ENCODE measurements around the gene STRADA.

STRADA gene

DNA sequence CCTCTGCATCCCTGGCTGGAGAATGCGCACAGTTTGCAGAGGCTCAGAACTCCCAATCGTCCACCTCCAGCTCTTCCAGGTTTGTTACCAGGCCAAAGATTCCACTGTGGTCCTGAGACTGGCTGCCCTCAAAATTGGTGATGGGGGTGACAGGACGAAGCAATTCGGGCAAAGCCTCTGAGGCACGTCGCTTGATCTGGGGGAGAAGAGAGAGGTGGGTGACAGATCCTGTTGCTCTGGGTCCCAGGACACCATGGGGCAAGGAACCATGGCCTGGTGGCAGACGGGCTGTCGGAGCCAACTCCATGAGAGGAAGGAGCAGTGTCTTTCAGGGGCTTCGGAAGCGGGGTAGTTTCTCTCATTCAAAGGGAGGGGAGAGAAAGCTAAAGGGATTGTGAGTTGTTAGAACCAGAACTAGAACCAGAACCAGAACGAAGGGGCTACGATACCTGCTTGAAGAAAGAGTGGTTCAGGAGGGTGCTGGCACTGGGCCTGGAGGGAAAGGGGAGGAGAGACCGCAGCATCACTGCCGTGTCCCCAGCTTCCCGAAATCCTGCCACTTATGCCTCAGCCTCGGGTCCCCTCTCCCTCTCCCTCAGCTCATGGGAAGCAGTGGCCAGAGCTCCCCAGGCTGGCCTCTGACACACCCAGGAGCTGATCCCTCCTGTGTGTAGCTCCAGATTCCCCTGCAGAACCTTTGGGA, 37.9 kb downstream of the STRADA start:
- Histone ChIP-seq H3K9ac (peak overlapping the region; percentile 69; the same call in 1 of the 2 replicates), H3K27ac (peak overlapping the region; percentile 65; the same call in 1 of the 2 replicates), H3K36me3 (peaks cover 58% of the 10 kb centered on the region), H3K9me3 (no peaks in the 10 kb centered on the region), H3K27me3 (no peaks in the 10 kb centered on the region), H3K4me3 (no peak overlapping the region), H3K4me2 (peak overlapping the region; percentile 100), H3K4me1 (peaks cover 71% of the 10 kb centered on the region), H4K20me1 (peaks cover 54% of the 10 kb centered on the region)
- TF ChIP-seq Cebpa-rat (IDR thresholded peaks at IDR 0.05): no peak

DNA sequence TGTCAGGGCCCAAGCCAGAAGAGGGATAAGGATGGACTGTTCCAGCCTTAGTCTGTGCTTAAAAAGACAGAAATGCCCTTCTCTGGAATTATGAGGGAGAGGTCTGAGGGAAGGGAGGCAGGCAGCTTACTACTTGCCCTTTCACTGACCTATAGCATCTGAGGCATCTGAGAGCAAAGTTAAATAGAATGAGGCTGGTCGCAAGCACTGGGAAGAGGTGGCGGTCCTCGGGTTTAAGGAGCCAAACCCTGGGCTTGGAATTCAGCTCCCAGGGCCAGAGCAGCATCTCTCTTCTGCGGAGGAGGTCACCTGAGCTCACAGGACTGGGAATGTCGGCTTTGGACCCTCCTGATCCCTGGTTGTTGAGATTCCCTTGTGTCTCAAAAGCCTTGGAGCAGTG, 38.6 kb downstream of the STRADA start:
- Histone ChIP-seq H3K27me3 (no peaks in the 10 kb centered on the region), H4K20me1 (peaks cover 60% of the 10 kb centered on the region), H3K4me3 (no peak overlapping the region), H3K9ac (peak overlapping the region; percentile 69), H3K36me3 (peaks cover 51% of the 10 kb centered on the region), H3K4me2 (peak overlapping the region; percentile 100), H3K27ac (peak overlapping the region; percentile 65; the same call in 1 of the 2 replicates), H3K4me1 (peaks cover 78% of the 10 kb centered on the region), H3K9me3 (no peaks in the 10 kb centered on the region)
- no peak for TF ChIP-seq Cebpa-rat (IDR thresholded peaks at IDR 0.05)

DNA sequence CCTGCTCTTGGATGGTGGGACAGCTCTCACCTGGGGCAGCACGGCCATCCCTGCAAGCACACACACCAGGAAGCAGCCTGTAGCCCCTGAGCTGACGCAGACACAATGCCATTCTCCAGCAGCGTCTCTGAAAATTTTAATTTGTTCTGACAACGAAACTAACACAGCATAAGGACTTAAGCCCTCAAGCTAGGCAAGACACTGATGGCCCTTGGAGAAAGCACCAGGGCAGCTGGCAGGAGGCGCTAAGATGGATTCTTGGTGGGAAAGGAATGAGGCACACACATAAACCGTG, 38.9 kb downstream of the STRADA start:
- peaks cover 82% of the 10 kb centered on the region for H3K4me1 ChIP-seq
- H3K9ac ChIP-seq: peak overlapping the region; percentile 69
- TF ChIP-seq Cebpa-rat (IDR thresholded peaks at IDR 0.05): no peak
- H3K4me2 ChIP-seq: peak overlapping the region; percentile 100
- H3K27me3 ChIP-seq: no peaks in the 10 kb centered on the region
- H3K4me3 ChIP-seq: peak overlapping the region; percentile 78
- no peaks in the 10 kb centered on the region for H3K9me3 ChIP-seq
- peak overlapping the region; percentile 65; the same call in 1 of the 2 replicates for H3K27ac ChIP-seq
- H4K20me1 ChIP-seq: peaks cover 64% of the 10 kb centered on the region
- peaks cover 48% of the 10 kb centered on the region for H3K36me3 ChIP-seq

DNA sequence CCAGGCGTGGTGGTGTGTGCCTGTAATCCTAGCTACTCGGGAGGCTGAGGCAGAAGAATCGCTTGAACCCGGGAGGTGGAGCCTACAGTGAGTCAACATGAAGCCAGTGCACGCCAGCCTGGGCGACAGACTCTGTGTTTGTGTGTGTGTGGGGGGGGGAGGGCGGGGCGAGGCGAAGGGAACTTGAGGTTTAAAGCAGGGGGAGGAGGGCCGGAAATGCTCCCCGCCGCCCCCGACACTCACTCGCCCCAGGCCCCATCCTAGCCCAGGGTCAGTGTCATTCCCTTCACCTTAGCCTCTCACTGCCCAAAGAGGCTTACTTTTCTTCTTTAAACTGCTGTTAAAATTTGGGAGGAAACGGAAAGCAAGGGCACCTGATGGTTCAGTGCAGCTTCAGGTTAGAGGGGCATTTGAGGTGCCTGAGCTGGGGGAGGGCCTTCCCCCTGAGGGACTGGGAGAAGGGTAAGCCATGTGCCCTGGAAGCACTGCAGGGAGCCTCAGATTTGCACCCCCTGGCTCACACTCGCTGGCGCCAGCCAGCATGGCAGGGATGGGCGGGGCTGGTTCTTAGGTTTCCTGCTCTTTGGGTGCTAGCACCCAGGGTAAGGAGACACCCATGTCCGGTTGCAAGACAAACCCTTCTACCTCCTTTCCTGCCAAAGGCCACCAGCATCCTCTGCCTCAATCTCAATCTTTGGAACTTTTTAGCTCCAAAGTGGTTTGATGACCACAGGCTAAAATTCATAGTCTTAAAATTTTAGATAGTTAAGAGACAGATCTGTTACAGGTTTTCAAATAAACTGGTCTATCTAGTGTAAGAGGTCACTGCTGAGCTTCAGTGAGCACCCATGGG, 39.5 kb downstream of the STRADA start:
- TF ChIP-seq Cebpa-rat (IDR thresholded peaks at IDR 0.05): no peak
- Histone ChIP-seq H3K9ac (peak overlapping the region; percentile 97), H3K27ac (peak overlapping the region; percentile 100), H4K20me1 (peaks cover 67% of the 10 kb centered on the region), H3K27me3 (no peaks in the 10 kb centered on the region), H3K9me3 (no peaks in the 10 kb centered on the region), H3K36me3 (peaks cover 46% of the 10 kb centered on the region), H3K4me2 (peak overlapping the region; percentile 100), H3K4me1 (peaks cover 85% of the 10 kb centered on the region), H3K4me3 (peak overlapping the region; percentile 78)

DNA sequence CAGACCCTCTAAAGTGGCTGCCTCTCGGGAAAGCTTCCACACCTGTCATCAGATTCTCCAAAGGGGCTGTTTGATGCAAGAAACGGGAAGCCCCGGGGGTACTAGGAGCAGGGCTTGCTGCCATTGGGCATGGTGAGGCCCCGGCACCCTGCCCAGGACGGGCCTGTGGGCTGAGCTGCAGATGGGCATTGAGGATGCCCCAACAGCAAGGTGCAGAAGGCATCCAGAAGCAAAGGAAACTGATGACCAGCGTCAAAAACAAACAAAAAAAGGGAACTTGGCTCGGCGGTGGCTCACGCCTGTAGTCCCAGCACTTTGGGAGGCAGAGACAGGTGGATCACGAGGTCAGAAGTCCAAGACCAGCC, 40.2 kb downstream of the STRADA start:
- H3K4me3 ChIP-seq: peak overlapping the region; percentile 78
- H3K4me2 ChIP-seq: peak overlapping the region; percentile 100
- H3K4me1 ChIP-seq: peaks cover 85% of the 10 kb centered on the region
- H3K9me3 ChIP-seq: no peaks in the 10 kb centered on the region
- H3K27ac ChIP-seq: peak overlapping the region; percentile 100
- peaks cover 67% of the 10 kb centered on the region for H4K20me1 ChIP-seq
- peak overlapping the region; percentile 97 for H3K9ac ChIP-seq
- no peaks in the 10 kb centered on the region for H3K27me3 ChIP-seq
- no peak for TF ChIP-seq Cebpa-rat (IDR thresholded peaks at IDR 0.05)
- peaks cover 44% of the 10 kb centered on the region for H3K36me3 ChIP-seq

DNA sequence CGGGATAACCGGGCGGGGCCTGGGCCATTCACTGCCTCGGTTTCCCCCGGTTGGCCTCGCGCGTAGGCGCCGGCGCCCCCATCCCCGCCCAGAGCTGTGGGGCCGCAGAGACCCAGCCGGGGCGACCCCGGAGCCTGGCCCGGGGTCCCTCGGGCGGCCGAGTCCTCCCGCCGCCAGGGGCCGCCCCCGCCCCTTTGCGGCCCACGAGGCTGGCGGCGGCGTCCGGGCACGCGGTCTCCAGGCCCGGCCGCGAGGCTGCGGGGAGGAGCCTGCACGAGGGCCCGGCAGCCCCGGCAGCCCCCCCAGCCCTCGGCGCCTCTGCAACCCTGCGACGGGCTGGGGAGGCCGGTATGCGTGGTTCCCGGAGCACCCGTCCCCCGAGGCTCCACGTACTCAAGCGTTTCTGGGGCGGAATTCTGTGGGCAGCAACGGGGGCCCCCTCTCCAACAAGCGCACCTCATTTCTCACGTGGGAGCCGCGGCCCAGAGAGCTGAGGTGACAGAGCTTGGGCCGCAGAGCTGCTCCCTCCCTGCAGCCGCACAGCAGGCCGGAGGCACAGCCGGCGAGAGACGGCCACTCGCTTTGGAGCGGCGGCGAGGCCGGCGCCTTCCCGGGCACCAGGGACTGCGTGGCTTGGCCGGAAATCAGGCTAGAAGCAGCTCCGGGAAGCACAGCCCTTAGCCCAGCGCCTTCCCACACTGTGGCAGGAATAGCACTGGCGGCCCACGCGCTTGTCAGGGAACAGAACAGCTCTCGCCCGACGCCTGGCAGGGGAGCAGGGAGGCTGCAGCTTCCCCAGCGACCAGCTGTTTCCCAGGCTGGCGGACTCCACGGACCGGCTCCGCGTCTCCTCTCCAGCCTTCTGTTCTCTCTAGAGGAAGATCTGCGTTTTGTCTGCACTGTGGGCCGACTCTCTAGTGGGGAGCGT, 40.8 kb downstream of the STRADA start:
- Histone ChIP-seq H3K9me3 (no peaks in the 10 kb centered on the region), H3K4me3 (peak overlapping the region; percentile 78), H3K4me1 (peaks cover 85% of the 10 kb centered on the region), H3K27ac (peak overlapping the region; percentile 100), H3K9ac (peak overlapping the region; percentile 97), H4K20me1 (peaks cover 67% of the 10 kb centered on the region), H3K4me2 (peak overlapping the region; percentile 100), H3K36me3 (peaks cover 43% of the 10 kb centered on the region), H3K27me3 (no peaks in the 10 kb centered on the region)
- no peak for TF ChIP-seq Cebpa-rat (IDR thresholded peaks at IDR 0.05)

DNA sequence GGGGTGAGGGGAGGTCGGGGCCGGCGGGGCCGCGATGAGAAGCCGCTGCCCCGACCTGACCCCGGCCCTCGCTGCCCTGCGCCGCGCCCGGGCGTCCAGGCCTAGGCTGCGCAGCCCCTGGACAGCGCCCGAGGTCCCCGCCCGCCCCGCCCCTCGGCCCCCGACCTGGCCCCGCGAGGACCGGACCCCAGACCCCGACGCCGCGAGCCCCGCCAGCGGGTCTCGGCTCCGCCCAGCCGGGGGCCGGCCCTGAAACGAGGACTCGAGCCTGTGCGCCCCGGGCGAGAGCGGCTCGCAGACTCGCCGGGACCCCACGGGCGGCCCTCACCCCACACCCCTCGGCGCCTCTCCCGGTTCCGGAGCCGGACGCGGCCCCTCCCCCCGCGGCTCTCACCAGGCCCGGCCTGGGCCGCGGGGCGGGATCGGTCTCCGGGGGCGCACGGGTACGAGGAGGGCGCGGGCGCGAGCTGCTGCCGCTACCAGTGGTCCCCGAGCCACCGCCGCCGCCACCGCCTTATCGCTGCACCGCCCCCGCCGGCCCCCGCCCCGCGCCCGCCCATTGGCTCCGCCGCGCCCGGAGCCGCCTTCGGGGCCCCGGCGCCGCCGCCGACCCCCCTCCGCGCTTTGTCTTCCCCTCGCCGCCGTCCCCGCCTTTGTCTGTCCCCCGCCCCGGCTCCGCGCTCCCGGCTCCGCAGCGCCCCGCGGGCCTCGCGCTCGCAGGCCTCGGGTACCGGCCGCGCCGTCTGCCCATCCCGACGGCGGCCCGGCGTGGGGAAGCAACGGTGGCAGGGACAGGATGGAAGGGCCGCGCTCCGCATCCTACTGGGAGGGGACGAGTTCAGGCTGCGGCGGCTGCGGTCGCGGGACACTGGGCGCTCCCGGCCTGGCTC, 41.7 kb downstream of the STRADA start, which contains the start of gene LIMD2:
Gene LIMD2 (minus strand): TSS at position 488 of the 890 bp plus-strand sequence. CDS start 827 bp downstream, outside the sequence.
- no peaks in the 10 kb centered on the region for H3K9me3 ChIP-seq
- peak within 1 kb of the TSS; percentile 100 for H3K4me2 ChIP-seq
- peak within 1 kb of the TSS; percentile 100 for H3K27ac ChIP-seq
- H3K27me3 ChIP-seq: no peaks in the 10 kb centered on the region
- peaks cover 85% of the 10 kb centered on the region for H3K4me1 ChIP-seq
- H3K36me3 ChIP-seq: peaks cover 33% of the 10 kb centered on the region
- H3K4me3 ChIP-seq: peak within 1 kb of the TSS; percentile 78
- H3K9ac ChIP-seq: peak within 1 kb of the TSS; percentile 97
- no peak for TF ChIP-seq Cebpa-rat (IDR thresholded peaks at IDR 0.05)
- H4K20me1 ChIP-seq: peaks cover 60% of the 10 kb centered on the region

DNA sequence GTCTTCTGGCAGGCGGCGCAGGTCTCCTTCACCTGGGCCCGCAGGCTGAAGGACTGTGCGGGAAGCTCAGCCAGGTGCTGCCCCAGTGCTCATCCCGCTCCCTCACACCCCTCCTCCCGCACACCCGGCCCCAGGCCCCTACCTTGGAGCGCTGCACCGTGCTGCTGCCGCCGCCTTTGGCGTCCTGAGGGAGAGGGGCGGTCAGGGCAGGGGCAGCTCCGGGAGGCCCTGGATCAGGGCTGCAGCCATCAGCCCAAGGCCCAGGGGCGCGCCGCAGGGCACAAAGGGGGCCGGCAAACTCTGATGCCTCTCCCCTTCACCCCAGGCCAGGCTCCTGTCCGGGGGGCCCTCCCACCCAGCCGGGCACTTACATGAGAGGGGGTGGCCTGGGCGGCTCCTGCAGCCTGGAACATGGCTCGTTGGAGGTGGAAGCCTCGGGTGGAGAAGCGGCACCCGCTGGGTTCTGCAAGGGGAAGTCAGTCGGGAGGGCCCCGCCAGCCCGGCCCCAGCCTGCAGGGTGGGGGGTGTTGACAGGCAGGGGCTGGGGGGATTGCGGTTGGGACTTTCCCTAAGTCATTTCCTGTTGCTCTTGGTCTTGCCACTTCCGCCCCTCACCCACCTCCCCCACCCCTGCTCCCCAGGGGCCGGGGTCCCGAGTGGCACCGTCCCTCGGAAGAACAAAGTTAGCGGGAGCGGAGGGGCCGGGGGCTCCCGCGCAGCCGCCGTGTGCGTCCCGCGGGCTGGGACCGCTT, 42.5 kb downstream of the STRADA start:
- H3K27me3 ChIP-seq: no peaks in the 10 kb centered on the region
- peaks cover 33% of the 10 kb centered on the region for H3K36me3 ChIP-seq
- no peak for TF ChIP-seq Cebpa-rat (IDR thresholded peaks at IDR 0.05)
- H3K9me3 ChIP-seq: no peaks in the 10 kb centered on the region
- H3K4me1 ChIP-seq: peaks cover 88% of the 10 kb centered on the region
- H4K20me1 ChIP-seq: peaks cover 62% of the 10 kb centered on the region
- H3K4me2 ChIP-seq: peak overlapping the region; percentile 100
- H3K27ac ChIP-seq: peak overlapping the region; percentile 100
- peak overlapping the region; percentile 97 for H3K9ac ChIP-seq
- peak overlapping the region; percentile 78 for H3K4me3 ChIP-seq

Data from BLaER1 (cell line).